A549 (cell line): ENCODE results near the gene SENP8.

Experiments
- CTCF ChIP-seq: fragments of >200 bp; sonication (Bioruptor Twin); formaldehyde crosslinking; IDR thresholded peaks from 3 replicates; pipeline ENCODE4 v1.5.1; 2016
- HDAC2 ChIP-seq: fragments of 200-600 bp; sonication (generic); IDR thresholded peaks from 2 replicates; pipeline ENCODE4 v1.6.1; 2016
- PBX3 ChIP-seq: IDR thresholded peaks from 2 replicates; pipeline ENCODE4 v1.6.1; 2012
- POLR2A ChIP-seq: IDR thresholded peaks from 2 replicates; pipeline ENCODE4 v1.6.1; 2012; ENCODE audit warnings: mild to moderate bottlenecking, low read length
- REST ChIP-seq: fragments of 200-600 bp; sonication (generic); IDR thresholded peaks from 2 replicates; pipeline ENCODE4 v1.6.1; 2016; ENCODE audit warnings: antibody characterized with exemption, mild to moderate bottlenecking, moderate library complexity
- RFX5 ChIP-seq: fragments of 450-650 bp; IDR thresholded peaks from 2 replicates; pipeline ENCODE4 v1.7.1; 2014; ENCODE audit warnings: antibody characterized with exemption, mild to moderate bottlenecking, moderate library complexity
- TF ChIP-seq, protein P1 (sequence below): fragments of 150-350 bp; IDR thresholded peaks from 2 replicates; pipeline ENCODE4 v1.6.1; 2014; ENCODE audit warnings: low read depth, mild to moderate bottlenecking, low read length
- TF ChIP-seq, protein P2 (sequence below): IDR thresholded peaks from 2 replicates; pipeline ENCODE4 v1.6.1; 2012
- TF ChIP-seq, protein P3 (sequence below): fragments of 450-650 bp; IDR thresholded peaks from 2 replicates; pipeline ENCODE4 v1.6.1; 2014; ENCODE audit warnings: antibody characterized with exemption

- TF ChIP-seq CTCF (no peak), PBX3 (no peak), REST (no peak), POLR2A (no peak), RFX5 (no peak), HDAC2 (no peak)
- TF ChIP-seq, protein P1, sequence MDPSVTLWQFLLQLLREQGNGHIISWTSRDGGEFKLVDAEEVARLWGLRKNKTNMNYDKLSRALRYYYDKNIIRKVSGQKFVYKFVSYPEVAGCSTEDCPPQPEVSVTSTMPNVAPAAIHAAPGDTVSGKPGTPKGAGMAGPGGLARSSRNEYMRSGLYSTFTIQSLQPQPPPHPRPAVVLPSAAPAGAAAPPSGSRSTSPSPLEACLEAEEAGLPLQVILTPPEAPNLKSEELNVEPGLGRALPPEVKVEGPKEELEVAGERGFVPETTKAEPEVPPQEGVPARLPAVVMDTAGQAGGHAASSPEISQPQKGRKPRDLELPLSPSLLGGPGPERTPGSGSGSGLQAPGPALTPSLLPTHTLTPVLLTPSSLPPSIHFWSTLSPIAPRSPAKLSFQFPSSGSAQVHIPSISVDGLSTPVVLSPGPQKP = no peak
- TF ChIP-seq, protein P2, sequence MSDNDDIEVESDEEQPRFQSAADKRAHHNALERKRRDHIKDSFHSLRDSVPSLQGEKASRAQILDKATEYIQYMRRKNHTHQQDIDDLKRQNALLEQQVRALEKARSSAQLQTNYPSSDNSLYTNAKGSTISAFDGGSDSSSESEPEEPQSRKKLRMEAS = no peak
- TF ChIP-seq, protein P3, sequence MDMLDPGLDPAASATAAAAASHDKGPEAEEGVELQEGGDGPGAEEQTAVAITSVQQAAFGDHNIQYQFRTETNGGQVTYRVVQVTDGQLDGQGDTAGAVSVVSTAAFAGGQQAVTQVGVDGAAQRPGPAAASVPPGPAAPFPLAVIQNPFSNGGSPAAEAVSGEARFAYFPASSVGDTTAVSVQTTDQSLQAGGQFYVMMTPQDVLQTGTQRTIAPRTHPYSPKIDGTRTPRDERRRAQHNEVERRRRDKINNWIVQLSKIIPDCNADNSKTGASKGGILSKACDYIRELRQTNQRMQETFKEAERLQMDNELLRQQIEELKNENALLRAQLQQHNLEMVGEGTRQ = no peak
These were observed 12.1 kb downstream of the SENP8 start for GRCh38 chr15:72130272-72130671.
